H9 (cell line): ENCODE data around the gene FAM217B. TPM values are rescaled to one million over a fixed set of nuclear protein-coding genes. Genes with fewer than 3 reads are reported as not detected.

ENCODE experiments used
- DNase-seq: peaks from one replicate; pipeline ENCODE4 v3.0.0-alpha.2; 2017
- H2AFZ ChIP-seq: one replicate; pipeline ENCODE4 v1.6.1; 2013; ENCODE audit warnings: mild to moderate bottlenecking, low read length, control low read depth, moderate library complexity
- H2AK5ac ChIP-seq: 2 replicates; pipeline ENCODE4 v1.6.1; 2013; ENCODE audit warnings: low read length, control low read depth, mixed read lengths; ENCODE audit not compliant: insufficient read length
- H2BK120ac ChIP-seq: one replicate; pipeline ENCODE4 v1.6.1; 2013; ENCODE audit warnings: low read depth, mild to moderate bottlenecking, low read length, control low read depth, inconsistent platforms; ENCODE audit not compliant: poor library complexity, severe bottlenecking
- H2BK12ac ChIP-seq: 2 replicates; pipeline ENCODE4 v1.6.1; 2013; ENCODE audit warnings: low read length, control low read depth, mixed read lengths, low read depth; ENCODE audit not compliant: insufficient read length
- H2BK15ac ChIP-seq: 2 replicates; pipeline ENCODE4 v1.6.1; 2013; ENCODE audit warnings: low read depth, low read length, control low read depth
- H2BK20ac ChIP-seq: one replicate; pipeline ENCODE4 v1.6.1; 2013; ENCODE audit warnings: low read depth, mild to moderate bottlenecking, low read length, control low read depth, inconsistent platforms; ENCODE audit not compliant: poor library complexity, severe bottlenecking
- H2BK5ac ChIP-seq: 2 replicates; pipeline ENCODE4 v1.6.1; 2013; ENCODE audit warnings: low read length, control low read depth, mixed read lengths; ENCODE audit not compliant: insufficient read length
- H3K14ac ChIP-seq: 2 replicates; pipeline ENCODE4 v1.6.1; 2013; ENCODE audit warnings: low read length, control low read depth; ENCODE audit not compliant: insufficient read depth
- H3K18ac ChIP-seq: 2 replicates; pipeline ENCODE4 v1.6.1; 2013; ENCODE audit warnings: low read depth, mild to moderate bottlenecking, mixed read lengths, low read length, control low read depth; ENCODE audit not compliant: insufficient read length
- H3K23ac ChIP-seq: 2 replicates; pipeline ENCODE4 v1.6.1; 2013; ENCODE audit warnings: low read length, control low read depth, mixed read lengths, low read depth; ENCODE audit not compliant: insufficient read length
- H3K23me2 ChIP-seq: 2 replicates; pipeline ENCODE4 v1.6.1; 2013; ENCODE audit warnings: low read depth, mild to moderate bottlenecking, mixed read lengths, low read length, control low read depth; ENCODE audit not compliant: insufficient read length, poor library complexity, severe bottlenecking
- H3K27ac ChIP-seq: 2 replicates; pipeline ENCODE4 v1.5.1; 2013; ENCODE audit warnings: low read length, control low read depth, mixed read lengths, low read depth; ENCODE audit not compliant: insufficient read length
- H3K27me3 ChIP-seq: 2 replicates; pipeline ENCODE4 v1.6.1; 2013; ENCODE audit warnings: low read length, control low read depth, inconsistent platforms; ENCODE audit not compliant: insufficient read depth
- H3K4ac ChIP-seq: 2 replicates; pipeline ENCODE4 v1.6.1; 2013; ENCODE audit warnings: low read depth, mild to moderate bottlenecking, control low read depth, inconsistent platforms, low read length, moderate library complexity
- H3K4me1 ChIP-seq: 2 replicates; pipeline ENCODE4 v1.6.1; 2013; ENCODE audit warnings: low read length, control low read depth, inconsistent platforms; ENCODE audit not compliant: insufficient read depth
- H3K4me2 ChIP-seq: 2 replicates; pipeline ENCODE4 v1.6.1; 2013; ENCODE audit warnings: low read length, control low read depth, mixed read lengths; ENCODE audit not compliant: insufficient read length, insufficient read depth
- H3K56ac ChIP-seq: 2 replicates; pipeline ENCODE4 v1.6.1; 2013; ENCODE audit warnings: low read depth, mild to moderate bottlenecking, mixed read lengths, low read length, control low read depth; ENCODE audit not compliant: insufficient read length
- H3K79me1 ChIP-seq: 2 replicates; pipeline ENCODE4 v1.6.1; 2013; ENCODE audit warnings: low read depth, mild to moderate bottlenecking, moderate library complexity, low read length, control low read depth, inconsistent platforms; ENCODE audit not compliant: insufficient read depth, poor library complexity, severe bottlenecking
- H3K79me2 ChIP-seq: 2 replicates; pipeline ENCODE4 v1.6.1; 2013; ENCODE audit warnings: low read length, control low read depth, inconsistent platforms; ENCODE audit not compliant: insufficient read depth
- H3K9ac ChIP-seq: 2 replicates; pipeline ENCODE4 v1.6.1; 2013; ENCODE audit warnings: low read length, control low read depth, mixed read lengths; ENCODE audit not compliant: insufficient read length; ENCODE audit errors: extremely low read depth
- H3K9me3 ChIP-seq: one replicate; pipeline ENCODE4 v1.6.1; 2013; ENCODE audit warnings: low read depth, low read length, inconsistent platforms; ENCODE audit not compliant: control insufficient read depth
- H3T11ph ChIP-seq: one replicate; pipeline ENCODE4 v1.6.1; 2013; ENCODE audit warnings: mild to moderate bottlenecking, low read length, control low read depth, inconsistent platforms
- H4K20me1 ChIP-seq: one replicate; pipeline ENCODE4 v1.6.1; 2013; ENCODE audit not compliant: control insufficient read depth, insufficient read length, insufficient read depth
- H4K5ac ChIP-seq: 2 replicates; pipeline ENCODE4 v1.6.1; 2013; ENCODE audit warnings: low read depth, mild to moderate bottlenecking, mixed read lengths, low read length, control low read depth; ENCODE audit not compliant: insufficient read length
- H4K8ac ChIP-seq: replicated peaks from 2 replicates; pipeline ENCODE4 v1.6.1; 2013; ENCODE audit warnings: low read length, control low read depth, mixed read lengths, low read depth; ENCODE audit not compliant: insufficient read length
- H4K91ac ChIP-seq: 2 replicates; pipeline ENCODE4 v1.6.1; 2013; ENCODE audit warnings: low read depth, mild to moderate bottlenecking, moderate library complexity, mixed read lengths, low read length, control low read depth; ENCODE audit not compliant: insufficient read length
- H3K27ac Mint-ChIP-seq, 3 experiments: 2 replicates in 2 of 3; 3 replicates in 1 of 3; pipeline ENCODE4 v1.8.0; 2020 to 2021; ENCODE audit warnings: mixed read lengths in 3 of 3, mild to moderate bottlenecking in 1 of 3, moderate library complexity in 1 of 3
- H3K27me3 Mint-ChIP-seq: 2 replicates; pipeline ENCODE4 v1.8.0; 2021; ENCODE audit warnings: low read depth, mild to moderate bottlenecking, moderate library complexity, mixed read lengths
- H3K36me3 Mint-ChIP-seq, 3 experiments: 2 replicates in 2 of 3; 3 replicates in 1 of 3; pipeline ENCODE4 v1.8.0; 2020 to 2021; ENCODE audit warnings: low read depth in 3 of 3, mixed read lengths in 3 of 3; ENCODE audit not compliant: insufficient read depth in 1 of 3
- H3K4me1 Mint-ChIP-seq, 2 experiments: 2 replicates each; pipeline ENCODE4 v1.8.0; 2020; ENCODE audit warnings: mixed read lengths in 2 of 2
- H3K4me3 Mint-ChIP-seq, 2 experiments: 2 replicates in 1 of 2; 3 replicates in 1 of 2; pipeline ENCODE4 v1.8.0; 2020 to 2021; ENCODE audit warnings: mild to moderate bottlenecking in 2 of 2, mixed read lengths in 2 of 2, moderate library complexity in 1 of 2
- H3K9me3 Mint-ChIP-seq, 2 experiments: 2 replicates in 1 of 2; 3 replicates in 1 of 2; pipeline ENCODE4 v1.8.0; 2020; ENCODE audit warnings: mild to moderate bottlenecking in 2 of 2, mixed read lengths in 2 of 2, moderate library complexity in 1 of 2
- WGBS: extraction: QIAGEN DNeasy Blood & Tissue Kit; methylation state at CpG from one replicate; pipeline ENCODE4 v1.1.7; 2013; ENCODE audit warnings: missing lambda C conversion rate, low lambda C conversion rate, mixed read lengths; ENCODE audit not compliant: insufficient read length; ENCODE audit errors: extremely low coverage; 5-methylcytosine and 5-hydroxymethylcytosine counted together
- total RNA-seq: library from RNA; stranded (reverse); gene quantifications from 2 replicates; pipeline ENCODE4 v1.2.1, GENCODE V29; 2021
- TF ChIP-seq, protein P1 (sequence below): fragments of 200-600 bp; sonication (generic); conservative IDR thresholded peaks from 3 replicates; pipeline ENCODE4 v1.8.0; 2021; ENCODE audit warnings: antibody characterized with exemption, mild to moderate bottlenecking

The FAM217B gene
- total RNA-seq, 1 experiment from 2014 or later = 24.5 TPM

DNA sequence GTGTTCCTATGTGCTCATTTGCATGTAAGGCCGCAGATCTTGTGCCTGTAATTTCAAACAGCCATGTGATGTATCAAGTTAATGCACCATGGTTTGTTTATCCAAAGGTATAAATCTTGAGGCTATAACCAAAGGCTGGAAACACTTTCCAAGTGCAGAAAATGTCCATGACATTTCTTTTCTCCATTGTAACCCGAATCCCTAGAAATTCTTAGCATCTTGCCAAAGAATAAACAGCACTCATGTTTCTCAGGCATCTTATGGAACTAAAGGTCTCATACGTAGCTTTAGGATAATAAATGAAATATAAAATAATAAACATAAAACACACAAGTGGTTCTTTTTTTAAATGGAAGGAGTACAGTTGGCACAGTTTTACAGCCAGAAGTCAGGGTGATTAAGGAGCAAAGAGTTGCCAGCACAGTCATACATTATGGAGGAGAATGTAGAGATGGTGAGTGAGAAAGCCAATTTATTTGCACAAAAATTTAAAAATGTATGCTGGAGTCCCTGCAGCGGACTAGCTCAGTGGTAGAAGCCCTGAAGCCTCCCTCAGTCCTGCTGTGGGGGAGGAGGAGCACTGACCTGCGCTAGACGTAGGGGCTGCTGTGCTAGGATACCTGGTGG, 36.1 kb downstream of the FAM217B start:
- Histone ChIP-seq H3K23ac (no peak overlapping the region), H3K4me1 (no peaks in the 10 kb centered on the region), H4K91ac (no peak overlapping the region), H3K56ac (no peak overlapping the region), H3K27me3 (no peaks in the 10 kb centered on the region), H3T11ph (no peak overlapping the region), H4K5ac (no peak overlapping the region), H3K9me3 (no peaks in the 10 kb centered on the region), H3K79me1 (no peaks in the 10 kb centered on the region), H2BK15ac (no peak overlapping the region), H2BK5ac (no peak overlapping the region), H2BK20ac (no peak overlapping the region), H2AK5ac (no peak overlapping the region), H3K9ac (no peak overlapping the region), H3K23me2 (no peaks in the 10 kb centered on the region), H2BK12ac (no peak overlapping the region), H2AFZ (no peak overlapping the region), H3K18ac (no peak overlapping the region), H4K20me1 (no peaks in the 10 kb centered on the region), H3K14ac (no peak overlapping the region), H3K4ac (no peak overlapping the region), H2BK120ac (no peak overlapping the region), H3K27ac (no peak overlapping the region), H3K4me2 (no peak overlapping the region), H4K8ac (no peak overlapping the region), H3K79me2 (no peaks in the 10 kb centered on the region)
- Mint-ChIP-seq H3K27ac (no peak overlapping the region), H3K9me3 (no peaks in the 10 kb centered on the region), H3K27me3 (no peaks in the 10 kb centered on the region), H3K4me3 (no peak overlapping the region), H3K4me1 (peaks cover 0 to 2% of the 10 kb centered on the region in 2 experiments; a peak in 1 of 4 replicates), H3K36me3 (no peaks in the 10 kb centered on the region)
- DNase-seq = no peak
- WGBS = no CpG with 5 or more reads among the region's 6 CpGs
- TF ChIP-seq, protein P1, sequence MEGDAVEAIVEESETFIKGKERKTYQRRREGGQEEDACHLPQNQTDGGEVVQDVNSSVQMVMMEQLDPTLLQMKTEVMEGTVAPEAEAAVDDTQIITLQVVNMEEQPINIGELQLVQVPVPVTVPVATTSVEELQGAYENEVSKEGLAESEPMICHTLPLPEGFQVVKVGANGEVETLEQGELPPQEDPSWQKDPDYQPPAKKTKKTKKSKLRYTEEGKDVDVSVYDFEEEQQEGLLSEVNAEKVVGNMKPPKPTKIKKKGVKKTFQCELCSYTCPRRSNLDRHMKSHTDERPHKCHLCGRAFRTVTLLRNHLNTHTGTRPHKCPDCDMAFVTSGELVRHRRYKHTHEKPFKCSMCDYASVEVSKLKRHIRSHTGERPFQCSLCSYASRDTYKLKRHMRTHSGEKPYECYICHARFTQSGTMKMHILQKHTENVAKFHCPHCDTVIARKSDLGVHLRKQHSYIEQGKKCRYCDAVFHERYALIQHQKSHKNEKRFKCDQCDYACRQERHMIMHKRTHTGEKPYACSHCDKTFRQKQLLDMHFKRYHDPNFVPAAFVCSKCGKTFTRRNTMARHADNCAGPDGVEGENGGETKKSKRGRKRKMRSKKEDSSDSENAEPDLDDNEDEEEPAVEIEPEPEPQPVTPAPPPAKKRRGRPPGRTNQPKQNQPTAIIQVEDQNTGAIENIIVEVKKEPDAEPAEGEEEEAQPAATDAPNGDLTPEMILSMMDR = no peak
